Prostate gland (tissue), 2 donors: ENCODE data around the gene HOXA5. TPM values are rescaled to one million over a fixed set of nuclear protein-coding genes. Genes with fewer than 3 reads are reported as not detected.

ENCODE experiments used
- DNase-seq: peaks from one replicate; pipeline ENCODE4 v3.0.0-alpha.2; 2019; ENCODE audit warnings: low spot score
- H3K27ac ChIP-seq, 2 donors: fragments of 200-600 bp; sonication (generic); 2 replicates each; pipeline ENCODE4 v1.5.1; 2017 to 2019
- H3K27me3 ChIP-seq: fragments of 200-600 bp; sonication (generic); replicated peaks from 2 replicates; pipeline ENCODE4 v1.5.1; 2019; ENCODE audit not compliant: insufficient read depth
- H3K36me3 ChIP-seq, 2 donors: fragments of 200-600 bp; sonication (generic); 1 replicate in 1 of 2; 2 replicates in 1 of 2; pipeline versions ENCODE4 v1.5.1 to v1.8.1; 2017 to 2019
- H3K4me1 ChIP-seq: fragments of 200-600 bp; sonication (generic); replicated peaks from 2 replicates; pipeline ENCODE4 v1.5.1; 2019
- H3K4me3 ChIP-seq, 2 donors: fragments of 200-600 bp; sonication (generic); 2 replicates each; pipeline ENCODE4 v1.5.1; 2017 to 2019
- H3K9me3 ChIP-seq: fragments of 200-600 bp; sonication (generic); 2 replicates; pipeline ENCODE4 v1.5.1; 2017
- POLR2A ChIP-seq: fragments of 450-650 bp; IDR thresholded peaks from one replicate; pipeline ENCODE4 v1.6.1; 2016; ENCODE audit warnings: antibody characterized with exemption, mild to moderate bottlenecking
- POLR2AphosphoS5 ChIP-seq: sonication (generic); formaldehyde crosslinking; IDR thresholded peaks from one replicate; pipeline ENCODE4 v1.6.1; 2017; ENCODE audit warnings: antibody characterized with exemption
- WGBS: methylation state at CpG from one replicate; pipeline ENCODE4 v1.1.5; 2018; 5-methylcytosine and 5-hydroxymethylcytosine counted together
- intact Hi-C: fragments of 100-400 bp; cut with DNase I; formaldehyde crosslinking; loops from one replicate; pipeline ENCODE4 v1.14.2; 2022
- total RNA-seq, 2 donors: library from RNA; depleted of rRNA; stranded (reverse); fragments of >200 nt; gene quantifications; one replicate each; pipeline ENCODE4 v1.1.0, GENCODE V29; 2016
- TF ChIP-seq, protein P1 (sequence below), 4 experiments: fragments of 200-600 bp in 2 of 4; fragments of 450-650 bp in 2 of 4; sonication (generic) in 2 of 4; IDR thresholded peaks; 1 replicate in 3 of 4; 2 replicates in 1 of 4; pipeline ENCODE4 v1.5.1; 2016 to 2019; ENCODE audit warnings: antibody characterized with exemption in 4 of 4, mild to moderate bottlenecking in 2 of 4, moderate library complexity in 2 of 4

The HOXA5 gene
- total RNA-seq, 2 donors from 2014 or later = 3.7 to 12.9 TPM

DNA sequence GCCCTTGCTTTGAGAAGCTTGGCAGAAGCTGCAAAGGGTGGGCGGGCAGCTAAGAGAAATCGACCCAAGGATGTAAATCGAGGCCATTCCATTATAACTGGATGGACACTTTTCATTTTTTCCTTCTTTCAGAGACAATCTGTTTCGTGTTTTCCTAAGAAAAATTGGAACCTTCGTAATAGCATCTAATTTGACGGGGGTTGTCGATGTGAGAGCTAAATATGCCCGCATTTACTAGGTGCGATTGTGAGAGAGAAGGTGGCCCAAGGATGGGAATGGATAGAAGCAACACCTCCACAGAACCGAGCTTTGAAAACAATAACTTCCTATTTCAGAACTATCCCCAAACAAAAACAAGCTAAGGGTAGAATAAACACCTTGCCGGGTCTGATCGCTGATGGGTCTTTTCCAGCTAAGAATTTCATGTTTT is 12.1 kb downstream of the HOXA5 start:
- WGBS = 69% methylated on average over 12 of the region's 12 CpGs
- H3K27me3 ChIP-seq = no peaks in the 10 kb centered on the region
- intact Hi-C loops = loop anchor here (5.0 kb wide), 1 partner anchor 269 kb away; the partner anchor contains the start of gene SKAP2
- H3K9me3 ChIP-seq = no peaks in the 10 kb centered on the region
- H3K36me3 ChIP-seq = no peaks in the 10 kb centered on the region
- peaks cover 6% of the 10 kb centered on the region for H3K4me1 ChIP-seq
- H3K27ac ChIP-seq = peak overlapping the region; percentile 71 to 82
- TF ChIP-seq POLR2AphosphoS5 (no peak), POLR2A (no peak)
- TF ChIP-seq, protein P1, sequence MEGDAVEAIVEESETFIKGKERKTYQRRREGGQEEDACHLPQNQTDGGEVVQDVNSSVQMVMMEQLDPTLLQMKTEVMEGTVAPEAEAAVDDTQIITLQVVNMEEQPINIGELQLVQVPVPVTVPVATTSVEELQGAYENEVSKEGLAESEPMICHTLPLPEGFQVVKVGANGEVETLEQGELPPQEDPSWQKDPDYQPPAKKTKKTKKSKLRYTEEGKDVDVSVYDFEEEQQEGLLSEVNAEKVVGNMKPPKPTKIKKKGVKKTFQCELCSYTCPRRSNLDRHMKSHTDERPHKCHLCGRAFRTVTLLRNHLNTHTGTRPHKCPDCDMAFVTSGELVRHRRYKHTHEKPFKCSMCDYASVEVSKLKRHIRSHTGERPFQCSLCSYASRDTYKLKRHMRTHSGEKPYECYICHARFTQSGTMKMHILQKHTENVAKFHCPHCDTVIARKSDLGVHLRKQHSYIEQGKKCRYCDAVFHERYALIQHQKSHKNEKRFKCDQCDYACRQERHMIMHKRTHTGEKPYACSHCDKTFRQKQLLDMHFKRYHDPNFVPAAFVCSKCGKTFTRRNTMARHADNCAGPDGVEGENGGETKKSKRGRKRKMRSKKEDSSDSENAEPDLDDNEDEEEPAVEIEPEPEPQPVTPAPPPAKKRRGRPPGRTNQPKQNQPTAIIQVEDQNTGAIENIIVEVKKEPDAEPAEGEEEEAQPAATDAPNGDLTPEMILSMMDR (IDR thresholded peaks at IDR 0.05) = no peak
- H3K4me3 ChIP-seq = peak overlapping the region; percentile 62 to 74
- no peak for DNase-seq

DNA sequence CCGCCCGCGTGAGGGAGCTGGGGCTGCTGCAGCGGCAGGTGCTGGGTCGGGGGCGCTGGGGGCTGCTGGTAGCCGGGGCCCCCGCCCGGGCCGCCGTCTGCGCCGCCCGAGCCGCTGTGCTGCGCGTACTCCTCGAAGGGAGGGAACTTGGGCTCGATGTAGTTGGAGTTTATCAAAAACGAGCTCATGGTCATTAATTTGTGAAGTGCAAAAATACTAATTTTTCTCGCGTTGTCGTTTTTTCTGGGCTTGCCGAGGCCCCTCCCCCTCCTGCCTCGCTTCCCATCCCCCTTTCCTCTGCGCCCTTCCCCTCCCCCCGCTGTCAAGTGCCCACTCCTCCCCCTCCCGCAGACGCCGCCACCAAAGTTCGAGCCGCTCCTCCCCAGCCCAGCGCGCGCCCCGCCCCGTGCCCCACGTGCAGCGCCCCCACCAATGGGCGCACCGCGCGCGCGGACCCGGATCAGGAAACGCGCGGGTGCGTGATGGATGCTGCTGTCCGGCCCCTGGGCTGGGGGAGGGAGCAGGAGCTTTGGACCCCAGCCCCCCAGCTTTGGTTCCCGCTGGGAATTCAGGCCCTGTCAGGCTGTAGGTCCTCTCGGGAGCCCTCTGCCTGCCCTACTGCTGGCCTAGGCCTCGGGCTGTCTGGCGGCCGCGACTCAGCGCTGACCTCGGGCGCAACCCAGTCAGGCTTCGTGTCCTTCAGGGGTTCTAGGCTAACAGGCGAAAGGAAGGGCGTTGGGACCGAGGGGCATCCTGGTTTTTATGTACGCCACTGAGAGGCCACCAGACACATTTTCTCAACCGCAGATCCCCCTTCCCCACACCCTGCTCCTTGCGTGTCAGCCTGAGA is 12.7 kb downstream of the HOXA5 start, which contains the start of gene HOXA4:
Gene HOXA4, minus strand, starts transcription at position 218 of the 850 bp plus-strand sequence. Its CDS starts 24 bp downstream, at position 194.
- H3K27me3 ChIP-seq = no peaks in the 10 kb centered on the region
- H3K4me3 ChIP-seq = peak within 1 kb of the TSS; percentile 62 to 74
- intact Hi-C loops = loop anchor here (5.0 kb wide), 1 partner anchor 268 kb away; the partner anchor contains the start of gene SKAP2
- peaks cover 6% of the 10 kb centered on the region for H3K4me1 ChIP-seq
- peak; percentile 94 for DNase-seq
- H3K36me3 ChIP-seq = no peaks in the 10 kb centered on the region
- TF ChIP-seq POLR2AphosphoS5 = peak; percentile 90
- TF ChIP-seq, protein P1 (IDR thresholded peaks at IDR 0.05) = peak in 1 of 4 experiments; percentile 7
- TF ChIP-seq POLR2A = peak; percentile 76
- peak within 1 kb of the TSS; percentile 71 to 82 for H3K27ac ChIP-seq
- WGBS = 10% methylated on average over 45 of the region's 67 CpGs
- no peaks in the 10 kb centered on the region for H3K9me3 ChIP-seq

DNA sequence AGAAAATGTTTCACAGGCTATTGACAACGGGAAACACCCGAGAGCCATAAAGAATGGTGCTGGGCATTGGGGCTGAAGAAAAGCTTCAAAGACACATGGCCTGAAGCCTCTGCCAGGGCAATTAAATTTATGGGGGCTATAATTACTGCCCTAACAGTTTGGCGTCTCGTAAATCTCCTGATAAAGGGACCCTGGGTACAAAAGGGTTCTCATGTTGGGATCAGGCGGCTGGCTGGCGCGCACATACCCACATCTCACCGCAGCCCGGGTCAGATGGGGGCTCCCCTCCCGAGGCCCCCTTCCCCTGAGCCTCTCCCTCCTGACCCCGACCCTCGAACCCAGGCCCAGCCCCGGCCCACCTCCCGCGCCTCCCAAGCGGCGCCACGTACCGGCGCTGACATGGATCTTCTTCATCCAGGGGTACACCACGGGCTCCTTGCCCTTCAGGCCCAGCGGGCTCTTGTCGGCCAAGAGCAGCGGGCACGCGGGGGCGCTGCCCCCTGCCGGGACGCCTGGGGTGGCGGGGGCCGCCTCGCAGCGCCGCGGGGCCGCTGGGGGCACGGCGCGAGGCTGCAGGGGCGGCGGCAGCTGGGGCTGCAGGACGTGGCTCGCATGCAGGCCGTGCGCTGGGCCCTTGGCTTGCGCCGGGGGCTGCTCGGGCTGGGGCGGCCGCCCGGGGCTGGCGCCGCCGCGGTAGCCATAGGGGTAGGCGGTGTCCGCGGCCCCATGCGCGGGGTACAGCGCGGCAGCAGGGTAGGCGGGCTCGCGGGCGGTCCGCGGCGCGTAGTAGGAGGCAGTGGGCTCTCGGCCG is 13.5 kb downstream of the HOXA5 start:
- Histone ChIP-seq H3K4me1 (peaks cover 6% of the 10 kb centered on the region), H3K36me3 (no peaks in the 10 kb centered on the region), H3K27me3 (no peaks in the 10 kb centered on the region), H3K4me3 (peak overlapping the region; percentile 62 to 74), H3K27ac (peak overlapping the region; percentile 64 to 82), H3K9me3 (no peaks in the 10 kb centered on the region)
- intact Hi-C loops = loop anchor here (5.0 kb wide), 1 partner anchor 268 kb away; the partner anchor contains the start of gene SKAP2
- no peak for DNase-seq
- no peak for TF ChIP-seq POLR2AphosphoS5
- TF ChIP-seq, protein P1 (IDR thresholded peaks at IDR 0.05) = peak in 1 of 4 experiments; percentile 54
- TF ChIP-seq POLR2A = no peak
- 9% methylated on average over 59 of the region's 72 CpGs for WGBS

DNA sequence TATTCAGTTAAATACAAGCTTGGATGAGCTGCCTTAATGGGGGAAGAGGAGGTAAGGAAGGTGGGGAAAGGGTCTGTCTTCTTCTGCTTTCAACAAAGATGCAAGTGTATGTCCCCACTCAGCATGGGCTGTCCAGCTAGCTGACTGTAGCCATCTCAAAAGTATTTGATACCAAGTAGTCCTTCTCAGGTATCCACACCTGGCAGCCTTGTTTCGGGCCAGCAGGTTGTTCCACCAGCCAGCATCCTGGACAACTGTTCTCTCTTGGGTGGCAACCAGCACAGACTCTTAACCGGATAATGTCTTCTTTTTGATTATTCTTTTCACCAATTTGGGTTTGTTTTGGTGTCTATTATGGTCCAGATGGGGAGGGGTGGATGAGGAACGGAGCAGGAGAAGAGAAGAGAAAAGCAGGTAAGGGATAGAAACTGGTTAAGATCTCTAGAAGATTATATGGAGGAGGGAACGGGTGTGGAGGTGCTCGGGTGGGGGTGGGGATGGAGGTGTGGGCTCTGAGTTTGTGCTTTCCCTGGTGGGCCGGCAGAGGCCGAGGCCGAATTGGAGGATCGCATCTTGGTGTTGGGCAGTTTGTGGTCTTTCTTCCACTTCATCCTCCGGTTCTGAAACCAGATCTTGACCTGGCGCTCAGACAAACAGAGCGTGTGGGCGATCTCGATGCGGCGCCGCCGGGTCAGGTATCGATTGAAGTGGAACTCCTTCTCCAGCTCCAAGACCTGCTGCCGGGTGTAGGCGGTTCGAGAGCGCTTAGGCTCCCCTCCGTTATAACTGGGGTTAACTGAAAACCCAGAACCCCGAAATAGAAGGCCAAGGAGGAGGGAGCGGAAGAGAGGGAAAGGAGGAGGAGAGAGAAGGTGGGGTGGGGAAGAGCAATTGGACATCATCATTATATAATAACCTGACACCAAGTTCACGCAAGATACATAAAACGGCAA is 14.4 kb downstream of the HOXA5 start:
- Histone ChIP-seq H3K4me3 (peak overlapping the region in 1 of 2 donors; percentile 74), H3K27me3 (no peaks in the 10 kb centered on the region), H3K9me3 (no peaks in the 10 kb centered on the region), H3K4me1 (peaks cover 6% of the 10 kb centered on the region), H3K36me3 (no peaks in the 10 kb centered on the region), H3K27ac (no peak overlapping the region)
- TF ChIP-seq, protein P1 (IDR thresholded peaks at IDR 0.05) = no peak
- TF ChIP-seq POLR2AphosphoS5 (no peak), POLR2A (no peak)
- intact Hi-C loops = no loop called here
- WGBS = 87% methylated on average over 28 of the region's 28 CpGs
- no peak for DNase-seq
